NOMO-1 (cell line): ENCODE data around the gene TRABD2B.

Experiments used
- DNase-seq, 2 experiments: peaks; one replicate each; lab custom pipeline; 2025; ENCODE audit not compliant: unreplicated experiment in 2 of 2; lab: John Stamatoyannopoulos, UW

The TRABD2B gene

GRCh38 chr1:47914218-47914938 lies 82.8 kb downstream of the TRABD2B start:
- no peak for DNase-seq

GRCh38 chr1:47913225-47913823 lies 83.9 kb downstream of the TRABD2B start:
- DNase-seq, result no peak

- no peak for DNase-seq
Measured at GRCh38 chr1:47912756-47913155, 84.4 kb downstream of the TRABD2B start.

GRCh38 chr1:47911892-47912291 lies 85.3 kb downstream of the TRABD2B start:
- DNase-seq, result no peak

GRCh38 chr1:47911424-47911823 lies 85.8 kb downstream of the TRABD2B start:
- no peak for DNase-seq

- no peak for DNase-seq
Measured at GRCh38 chr1:47908258-47908657, 88.9 kb downstream of the TRABD2B start.

- no peak for DNase-seq
Measured at GRCh38 chr1:47907177-47907528, 90.0 kb downstream of the TRABD2B start.

- DNase-seq, result no peak
Measured at GRCh38 chr1:47906527-47907176, 90.5 kb downstream of the TRABD2B start.

GRCh38 chr1:47906009-47906432 lies 91.2 kb downstream of the TRABD2B start:
- DNase-seq, result no peak

- no peak for DNase-seq
Measured at GRCh38 chr1:47903723-47904122, 93.5 kb downstream of the TRABD2B start.

GRCh38 chr1:47901001-47901575 lies 96.1 kb downstream of the TRABD2B start:
- no peak for DNase-seq

GRCh38 chr1:47898133-47898845 lies 98.9 kb downstream of the TRABD2B start:
- DNase-seq, result no peak

- DNase-seq, result no peak
Measured at GRCh38 chr1:47895279-47896125, 101.7 kb downstream of the TRABD2B start.

- DNase-seq, result no peak
Measured at GRCh38 chr1:47894410-47895278, 102.5 kb downstream of the TRABD2B start.

GRCh38 chr1:47893412-47893811 lies 103.8 kb downstream of the TRABD2B start:
- DNase-seq, result no peak

- no peak for DNase-seq
Measured at GRCh38 chr1:47890779-47891178, 106.4 kb downstream of the TRABD2B start.

GRCh38 chr1:47888294-47888629 lies 108.9 kb downstream of the TRABD2B start:
- no peak for DNase-seq

GRCh38 chr1:47887475-47888293 lies 109.5 kb downstream of the TRABD2B start:
- no peak for DNase-seq

GRCh38 chr1:47887060-47887459 lies 110.1 kb downstream of the TRABD2B start:
- DNase-seq, result no peak
